ENCODE data around the gene PHLDA1. TPM values are rescaled to one million over a fixed set of nuclear protein-coding genes. Genes with fewer than 3 reads are reported as not detected.
A peak's percentile ranks its signal among the peaks of the same experiment; 100 is the strongest.

Gene PHLDA1
- total and polyA plus RNA-seq, 2 of the 13 experiments (the other 11 are each of a cell fraction or from before 2014, with no cell fraction given), result 33.8 to 41.0 TPM

- TF ChIP-seq RARA (CRISPR knock-in tag; IDR thresholded peaks at IDR 0.05) (no peak), ZNF747 (CRISPR knock-in tag; IDR thresholded peaks at IDR 0.05; ENCODE audit: borderline replicate concordance) (peak; percentile 4; the same call in 1 of the 2 replicates), ZNF235 (CRISPR knock-in tag; IDR thresholded peaks at IDR 0.05; ENCODE audit: borderline replicate concordance) (0 out of 2 replicates have a peak, but pooled peaks have one; percentile 18), ARNT2 (CRISPR knock-in tag; IDR thresholded peaks at IDR 0.05; ENCODE audit: low read depth) (0 out of 2 replicates have a peak, but pooled peaks have one; percentile 1), AGO2 (optimal IDR thresholded peaks at IDR 0.05; ENCODE audit: low read depth, low read length) (peak; percentile 97), ZBTB40 (IDR thresholded peaks at IDR 0.05) (no peak), ZBTB40 (CRISPR knock-in tag; IDR thresholded peaks at IDR 0.05) (peak; percentile 12; the same call in 1 of the 2 replicates)
- TF ChIP-seq, protein P1, sequence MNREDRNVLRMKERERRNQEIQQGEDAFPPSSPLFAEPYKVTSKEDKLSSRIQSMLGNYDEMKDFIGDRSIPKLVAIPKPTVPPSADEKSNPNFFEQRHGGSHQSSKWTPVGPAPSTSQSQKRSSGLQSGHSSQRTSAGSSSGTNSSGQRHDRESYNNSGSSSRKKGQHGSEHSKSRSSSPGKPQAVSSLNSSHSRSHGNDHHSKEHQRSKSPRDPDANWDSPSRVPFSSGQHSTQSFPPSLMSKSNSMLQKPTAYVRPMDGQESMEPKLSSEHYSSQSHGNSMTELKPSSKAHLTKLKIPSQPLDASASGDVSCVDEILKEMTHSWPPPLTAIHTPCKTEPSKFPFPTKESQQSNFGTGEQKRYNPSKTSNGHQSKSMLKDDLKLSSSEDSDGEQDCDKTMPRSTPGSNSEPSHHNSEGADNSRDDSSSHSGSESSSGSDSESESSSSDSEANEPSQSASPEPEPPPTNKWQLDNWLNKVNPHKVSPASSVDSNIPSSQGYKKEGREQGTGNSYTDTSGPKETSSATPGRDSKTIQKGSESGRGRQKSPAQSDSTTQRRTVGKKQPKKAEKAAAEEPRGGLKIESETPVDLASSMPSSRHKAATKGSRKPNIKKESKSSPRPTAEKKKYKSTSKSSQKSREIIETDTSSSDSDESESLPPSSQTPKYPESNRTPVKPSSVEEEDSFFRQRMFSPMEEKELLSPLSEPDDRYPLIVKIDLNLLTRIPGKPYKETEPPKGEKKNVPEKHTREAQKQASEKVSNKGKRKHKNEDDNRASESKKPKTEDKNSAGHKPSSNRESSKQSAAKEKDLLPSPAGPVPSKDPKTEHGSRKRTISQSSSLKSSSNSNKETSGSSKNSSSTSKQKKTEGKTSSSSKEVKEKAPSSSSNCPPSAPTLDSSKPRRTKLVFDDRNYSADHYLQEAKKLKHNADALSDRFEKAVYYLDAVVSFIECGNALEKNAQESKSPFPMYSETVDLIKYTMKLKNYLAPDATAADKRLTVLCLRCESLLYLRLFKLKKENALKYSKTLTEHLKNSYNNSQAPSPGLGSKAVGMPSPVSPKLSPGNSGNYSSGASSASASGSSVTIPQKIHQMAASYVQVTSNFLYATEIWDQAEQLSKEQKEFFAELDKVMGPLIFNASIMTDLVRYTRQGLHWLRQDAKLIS (CRISPR knock-in tag; IDR thresholded peaks at IDR 0.05), result peak; percentile 98; the same call in 1 of the 2 replicates
- TF ChIP-seq, protein P2, sequence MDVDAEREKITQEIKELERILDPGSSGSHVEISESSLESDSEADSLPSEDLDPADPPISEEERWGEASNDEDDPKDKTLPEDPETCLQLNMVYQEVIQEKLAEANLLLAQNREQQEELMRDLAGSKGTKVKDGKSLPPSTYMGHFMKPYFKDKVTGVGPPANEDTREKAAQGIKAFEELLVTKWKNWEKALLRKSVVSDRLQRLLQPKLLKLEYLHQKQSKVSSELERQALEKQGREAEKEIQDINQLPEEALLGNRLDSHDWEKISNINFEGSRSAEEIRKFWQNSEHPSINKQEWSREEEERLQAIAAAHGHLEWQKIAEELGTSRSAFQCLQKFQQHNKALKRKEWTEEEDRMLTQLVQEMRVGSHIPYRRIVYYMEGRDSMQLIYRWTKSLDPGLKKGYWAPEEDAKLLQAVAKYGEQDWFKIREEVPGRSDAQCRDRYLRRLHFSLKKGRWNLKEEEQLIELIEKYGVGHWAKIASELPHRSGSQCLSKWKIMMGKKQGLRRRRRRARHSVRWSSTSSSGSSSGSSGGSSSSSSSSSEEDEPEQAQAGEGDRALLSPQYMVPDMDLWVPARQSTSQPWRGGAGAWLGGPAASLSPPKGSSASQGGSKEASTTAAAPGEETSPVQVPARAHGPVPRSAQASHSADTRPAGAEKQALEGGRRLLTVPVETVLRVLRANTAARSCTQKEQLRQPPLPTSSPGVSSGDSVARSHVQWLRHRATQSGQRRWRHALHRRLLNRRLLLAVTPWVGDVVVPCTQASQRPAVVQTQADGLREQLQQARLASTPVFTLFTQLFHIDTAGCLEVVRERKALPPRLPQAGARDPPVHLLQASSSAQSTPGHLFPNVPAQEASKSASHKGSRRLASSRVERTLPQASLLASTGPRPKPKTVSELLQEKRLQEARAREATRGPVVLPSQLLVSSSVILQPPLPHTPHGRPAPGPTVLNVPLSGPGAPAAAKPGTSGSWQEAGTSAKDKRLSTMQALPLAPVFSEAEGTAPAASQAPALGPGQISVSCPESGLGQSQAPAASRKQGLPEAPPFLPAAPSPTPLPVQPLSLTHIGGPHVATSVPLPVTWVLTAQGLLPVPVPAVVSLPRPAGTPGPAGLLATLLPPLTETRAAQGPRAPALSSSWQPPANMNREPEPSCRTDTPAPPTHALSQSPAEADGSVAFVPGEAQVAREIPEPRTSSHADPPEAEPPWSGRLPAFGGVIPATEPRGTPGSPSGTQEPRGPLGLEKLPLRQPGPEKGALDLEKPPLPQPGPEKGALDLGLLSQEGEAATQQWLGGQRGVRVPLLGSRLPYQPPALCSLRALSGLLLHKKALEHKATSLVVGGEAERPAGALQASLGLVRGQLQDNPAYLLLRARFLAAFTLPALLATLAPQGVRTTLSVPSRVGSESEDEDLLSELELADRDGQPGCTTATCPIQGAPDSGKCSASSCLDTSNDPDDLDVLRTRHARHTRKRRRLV (CRISPR knock-in tag; IDR thresholded peaks at IDR 0.05), result peak; percentile 46; the same call in 1 of the 2 replicates
These were observed 529 bp downstream of the PHLDA1 start (continued) for GRCh38 chr12:76031081-76031413.
